Calu3 (cell line): ENCODE results near the gene DCAF4. TPM values are rescaled to one million over a fixed set of nuclear protein-coding genes. Genes with fewer than 3 reads are reported as not detected.

ENCODE experiments used
- BruUV-seq: library from RNA; stranded (reverse); fragments of 400-500 nt; replicated peaks from 2 replicates; lab custom pipeline; 2021; lab: Mats Ljungman, UMichigan
- CTCF ChIA-PET: fragments of 300-600 bp; sonication (Branson Sonifier 250); formaldehyde crosslinking; loops from one replicate; lab custom pipeline; 2022; ENCODE audit warnings: antibody characterized with exemption; lab: Charles Lee
- DNase-seq: peaks from one replicate; pipeline ENCODE4 v3.0.0; 2022
- H3K27ac Mint-ChIP-seq: one replicate; pipeline ENCODE4 v1.8.0; 2022; ENCODE audit warnings: mixed read lengths; ENCODE audit not compliant: unreplicated experiment
- H3K27me3 Mint-ChIP-seq: one replicate; pipeline ENCODE4 v1.8.0; 2022; ENCODE audit warnings: mixed read lengths; ENCODE audit not compliant: unreplicated experiment
- H3K36me3 Mint-ChIP-seq: one replicate; pipeline ENCODE4 v1.8.0; 2022; ENCODE audit warnings: mild to moderate bottlenecking, moderate library complexity, mixed read lengths; ENCODE audit not compliant: insufficient read depth, unreplicated experiment
- H3K4me1 Mint-ChIP-seq: one replicate; pipeline ENCODE4 v1.8.0; 2022; ENCODE audit warnings: mild to moderate bottlenecking, low read depth, mixed read lengths; ENCODE audit not compliant: unreplicated experiment
- H3K4me3 Mint-ChIP-seq: one replicate; pipeline ENCODE4 v1.8.0; 2022; ENCODE audit warnings: mild to moderate bottlenecking, low read depth, moderate library complexity, mixed read lengths; ENCODE audit not compliant: unreplicated experiment
- H3K9me3 Mint-ChIP-seq: one replicate; pipeline ENCODE4 v1.8.0; 2022; ENCODE audit warnings: low read depth, mixed read lengths; ENCODE audit not compliant: unreplicated experiment
- intact Hi-C: fragments of 100-400 bp; cut with micrococcal nuclease; formaldehyde crosslinking; loops from one replicate; pipeline ENCODE4 v1.10.0; 2022; ENCODE audit not compliant: unreplicated experiment
- total RNA-seq: library from RNA; stranded (reverse); gene quantifications from 2 replicates; pipeline ENCODE4 v1.2.3, GENCODE V29; 2022
- TF ChIP-seq, protein P1 (sequence below): fragments of 200-600 bp; IDR thresholded peaks from one replicate; pipeline ENCODE4 v1.8.0; 2022; ENCODE audit warnings: antibody characterized with exemption; ENCODE audit not compliant: unreplicated experiment

Gene DCAF4
- total RNA-seq, 1 experiment from 2014 or later = 20.8 TPM

DNA sequence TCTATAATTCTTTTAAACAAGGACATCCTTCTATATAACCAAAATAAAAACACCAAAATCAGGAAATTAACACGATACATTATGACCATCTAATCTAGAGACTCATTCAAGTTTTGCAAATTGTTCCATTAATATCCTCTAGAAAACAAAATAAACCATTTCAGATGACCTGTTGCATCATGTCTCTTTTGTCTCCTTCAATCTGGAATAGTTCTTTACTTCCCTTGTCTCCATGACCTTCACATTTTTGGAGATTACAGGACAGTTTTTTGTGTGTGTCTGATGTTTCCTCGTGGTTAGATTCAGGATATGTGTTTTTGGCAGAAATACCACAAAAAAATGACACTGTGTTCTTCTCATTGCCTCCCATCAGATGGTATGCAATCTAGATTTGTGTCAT lies 12.5 kb upstream of the DCAF4 start:
- intact Hi-C loops = no loop called here
- H3K4me3 Mint-ChIP-seq = no peak overlapping the region
- no peaks in the 10 kb centered on the region for H3K9me3 Mint-ChIP-seq
- H3K27me3 Mint-ChIP-seq = peaks cover 9% of the 10 kb centered on the region
- TF ChIP-seq, protein P1, sequence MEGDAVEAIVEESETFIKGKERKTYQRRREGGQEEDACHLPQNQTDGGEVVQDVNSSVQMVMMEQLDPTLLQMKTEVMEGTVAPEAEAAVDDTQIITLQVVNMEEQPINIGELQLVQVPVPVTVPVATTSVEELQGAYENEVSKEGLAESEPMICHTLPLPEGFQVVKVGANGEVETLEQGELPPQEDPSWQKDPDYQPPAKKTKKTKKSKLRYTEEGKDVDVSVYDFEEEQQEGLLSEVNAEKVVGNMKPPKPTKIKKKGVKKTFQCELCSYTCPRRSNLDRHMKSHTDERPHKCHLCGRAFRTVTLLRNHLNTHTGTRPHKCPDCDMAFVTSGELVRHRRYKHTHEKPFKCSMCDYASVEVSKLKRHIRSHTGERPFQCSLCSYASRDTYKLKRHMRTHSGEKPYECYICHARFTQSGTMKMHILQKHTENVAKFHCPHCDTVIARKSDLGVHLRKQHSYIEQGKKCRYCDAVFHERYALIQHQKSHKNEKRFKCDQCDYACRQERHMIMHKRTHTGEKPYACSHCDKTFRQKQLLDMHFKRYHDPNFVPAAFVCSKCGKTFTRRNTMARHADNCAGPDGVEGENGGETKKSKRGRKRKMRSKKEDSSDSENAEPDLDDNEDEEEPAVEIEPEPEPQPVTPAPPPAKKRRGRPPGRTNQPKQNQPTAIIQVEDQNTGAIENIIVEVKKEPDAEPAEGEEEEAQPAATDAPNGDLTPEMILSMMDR = no peak
- H3K4me1 Mint-ChIP-seq = no peaks in the 10 kb centered on the region
- CTCF ChIA-PET = no interaction called here
- BruUV-seq = no TSS peak
- H3K36me3 Mint-ChIP-seq = no peaks in the 10 kb centered on the region
- H3K27ac Mint-ChIP-seq = no peak overlapping the region
- DNase-seq = no peak

DNA sequence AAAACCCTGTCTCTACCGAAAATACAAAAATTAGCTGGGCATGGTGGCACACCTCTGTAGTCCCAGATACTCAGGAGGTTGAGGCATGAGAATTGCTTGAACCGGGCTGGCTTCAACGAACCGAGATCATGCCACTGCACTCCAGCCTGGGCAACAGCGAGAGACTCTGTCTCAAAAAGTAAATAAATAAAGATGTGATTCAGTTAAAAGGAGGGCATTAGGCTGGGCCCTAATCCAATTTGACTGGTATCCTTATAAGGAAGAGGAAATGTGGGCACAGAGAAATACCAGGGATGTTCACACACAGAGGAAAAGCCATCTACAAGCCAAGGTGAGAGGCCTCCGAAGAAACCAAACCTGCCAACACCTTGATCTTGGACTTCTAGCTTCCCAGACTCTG lies 10.1 kb upstream of the DCAF4 start:
- intact Hi-C loops = no loop called here
- no peaks in the 10 kb centered on the region for H3K4me1 Mint-ChIP-seq
- DNase-seq = no peak
- H3K9me3 Mint-ChIP-seq = no peaks in the 10 kb centered on the region
- H3K27ac Mint-ChIP-seq = no peak overlapping the region
- CTCF ChIA-PET = interaction anchor here (0.6 kb wide), 1 partner anchor 284 kb away, joined by 6 read pairs; no protein-coding TSS in a partner anchor
- BruUV-seq = no TSS peak
- no peak overlapping the region for H3K4me3 Mint-ChIP-seq
- TF ChIP-seq, protein P1 = no peak
- peaks cover 28% of the 10 kb centered on the region for H3K27me3 Mint-ChIP-seq
- H3K36me3 Mint-ChIP-seq = no peaks in the 10 kb centered on the region

DNA sequence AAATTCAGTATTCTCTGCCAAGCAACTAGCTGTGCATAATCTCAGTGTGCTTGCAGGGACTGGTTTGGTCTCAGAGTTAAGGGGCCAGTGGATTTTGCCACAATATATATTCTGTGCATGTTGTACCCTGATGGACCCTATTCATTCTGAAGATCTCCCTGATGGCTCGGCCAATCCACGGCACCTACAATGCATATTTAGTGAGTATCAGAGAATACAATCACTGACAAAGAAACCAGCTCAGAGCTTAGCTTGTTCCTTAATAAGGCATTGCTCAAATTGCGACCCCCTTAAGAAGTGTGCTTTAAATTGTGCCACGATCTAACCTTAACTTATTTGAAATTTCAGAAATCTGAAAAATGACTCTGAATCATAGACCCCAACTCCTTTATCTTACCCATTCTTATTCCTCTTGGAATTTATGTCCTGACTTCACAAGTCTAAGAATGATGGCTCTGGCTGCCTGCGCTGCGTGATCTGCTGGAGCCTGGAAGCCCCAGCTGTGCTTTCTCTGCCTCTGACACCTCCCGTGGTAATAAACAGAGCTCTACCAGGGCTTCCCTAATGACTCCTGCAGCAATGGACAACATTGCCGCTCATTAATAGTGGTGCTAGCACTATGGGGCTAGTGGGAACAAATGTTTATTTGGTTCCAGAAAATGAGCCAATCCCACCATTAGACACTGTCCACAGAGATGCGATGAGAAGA lies 9.0 kb upstream of the DCAF4 start:
- Mint-ChIP-seq H3K9me3 (no peaks in the 10 kb centered on the region), H3K4me3 (no peak overlapping the region), H3K4me1 (no peaks in the 10 kb centered on the region), H3K36me3 (no peaks in the 10 kb centered on the region), H3K27me3 (peaks cover 28% of the 10 kb centered on the region), H3K27ac (no peak overlapping the region)
- TF ChIP-seq, protein P1 = no peak
- DNase-seq = no peak
- CTCF ChIA-PET = interaction anchor here (0.6 kb wide), 1 partner anchor 464 kb away, joined by 5 read pairs; no protein-coding TSS in a partner anchor
- intact Hi-C loops = no loop called here
- BruUV-seq = no TSS peak

DNA sequence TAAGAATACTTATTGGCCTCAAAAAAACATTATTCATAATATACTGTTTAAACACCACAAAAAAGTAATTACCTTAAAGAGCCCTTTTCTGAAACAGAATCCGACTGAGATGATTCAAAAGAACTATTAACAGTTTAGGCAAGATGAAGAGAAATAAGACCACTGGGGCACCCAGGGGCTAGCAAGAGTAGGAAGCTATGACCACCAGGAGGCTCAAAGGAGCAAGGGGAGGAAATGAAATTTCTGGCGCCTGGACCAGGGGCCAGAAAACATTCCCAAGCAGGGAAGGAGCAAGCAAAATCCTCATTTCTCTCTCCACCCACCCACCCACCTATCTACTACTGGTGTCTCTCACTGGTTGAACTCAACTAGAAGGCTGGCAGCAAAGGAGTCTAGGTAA lies 6.3 kb upstream of the DCAF4 start:
- H3K4me3 Mint-ChIP-seq = no peak overlapping the region
- TF ChIP-seq, protein P1 = no peak
- intact Hi-C loops = no loop called here
- no TSS peak for BruUV-seq
- no peak overlapping the region for H3K27ac Mint-ChIP-seq
- no peaks in the 10 kb centered on the region for H3K36me3 Mint-ChIP-seq
- peaks cover 9% of the 10 kb centered on the region for H3K4me1 Mint-ChIP-seq
- CTCF ChIA-PET = no interaction called here
- no peaks in the 10 kb centered on the region for H3K9me3 Mint-ChIP-seq
- H3K27me3 Mint-ChIP-seq = peaks cover 28% of the 10 kb centered on the region
- DNase-seq = no peak
